PC-9 (cell line): ENCODE results near the gene LHX1. TPM values are rescaled to one million over a fixed set of nuclear protein-coding genes. Genes with fewer than 3 reads are reported as not detected.

Source experiments
- BruUV-seq: library from RNA; stranded (reverse); fragments of 400-500 nt; replicated peaks from 2 replicates; lab custom pipeline; 2021; lab: Mats Ljungman, UMichigan
- CTCF ChIA-PET: fragments of 300-600 bp; sonication (Branson Sonifier 250); formaldehyde crosslinking; loops from one replicate; lab custom pipeline; 2022; ENCODE audit warnings: antibody characterized with exemption; lab: Charles Lee
- POLR2A ChIA-PET: fragments of 300-600 bp; sonication (Branson Sonifier 250); formaldehyde crosslinking; loops from one replicate; lab custom pipeline; 2022; ENCODE audit warnings: antibody characterized with exemption; ENCODE audit not compliant: unreplicated experiment; lab: Charles Lee
- DNase-seq, 2 experiments: peaks; one replicate each; pipeline versions ENCODE4 v3.0.0 to v3.0.0-alpha.2; 2015 to 2022; ENCODE audit warnings: mixed read lengths in 1 of 2
- H2AFZ ChIP-seq: fragments of 200-600 bp; sonication (generic); 2 replicates; pipeline ENCODE4 v1.8.1; 2017; ENCODE audit warnings: antibody characterized with exemption
- H3F3A ChIP-seq: fragments of 200-600 bp; sonication (generic); 2 replicates; pipeline ENCODE4 v1.8.1; 2017; ENCODE audit warnings: antibody characterized with exemption, mild to moderate bottlenecking, low read depth; ENCODE audit not compliant: insufficient read depth
- H3K27ac ChIP-seq: fragments of 200-600 bp; sonication (generic); 2 replicates; pipeline ENCODE4 v1.6.1; 2016; ENCODE audit warnings: mixed run types
- H3K27me3 ChIP-seq: fragments of 200-600 bp; sonication (generic); 2 replicates; pipeline ENCODE4 v1.6.1; 2016; ENCODE audit warnings: low read depth, mixed run types; ENCODE audit not compliant: insufficient read depth
- H3K36me3 ChIP-seq: fragments of 200-600 bp; sonication (generic); 2 replicates; pipeline ENCODE4 v1.6.1; 2016; ENCODE audit warnings: low read depth, mixed run types
- H3K4me1 ChIP-seq: fragments of 200-600 bp; sonication (generic); replicated peaks from 2 replicates; pipeline ENCODE4 v1.6.1; 2016; ENCODE audit warnings: mixed run types; ENCODE audit not compliant: insufficient read depth
- H3K4me2 ChIP-seq: fragments of 200-600 bp; sonication (generic); 2 replicates; pipeline ENCODE4 v1.6.1; 2017; ENCODE audit warnings: mixed run types
- H3K4me3 ChIP-seq: fragments of 200-600 bp; sonication (generic); 2 replicates; pipeline ENCODE4 v1.6.1; 2016; ENCODE audit warnings: mixed run types
- H3K79me2 ChIP-seq: fragments of 200-600 bp; sonication (generic); 2 replicates; pipeline ENCODE4 v1.6.1; 2017; ENCODE audit warnings: low read depth, mixed run types
- H3K9me2 ChIP-seq: fragments of 200-600 bp; sonication (generic); 2 replicates; pipeline ENCODE4 v1.8.1; 2017; ENCODE audit warnings: mild to moderate bottlenecking; ENCODE audit not compliant: insufficient read depth
- H3K9me3 ChIP-seq: fragments of 200-600 bp; sonication (generic); 2 replicates; pipeline ENCODE4 v1.8.1; 2016; ENCODE audit warnings: low read depth; ENCODE audit not compliant: insufficient read depth
- H4K20me1 ChIP-seq: fragments of 200-600 bp; sonication (generic); 2 replicates; pipeline ENCODE4 v1.8.1; 2017; ENCODE audit not compliant: insufficient read depth
- CTCF ChIP-seq: fragments of 200-600 bp; sonication (generic); conservative IDR thresholded peaks from 2 replicates; pipeline ENCODE4 v1.6.1; 2017; ENCODE audit warnings: mixed run types, antibody characterized with exemption, mild to moderate bottlenecking, moderate library complexity
- EZH2 ChIP-seq: fragments of 200-600 bp; sonication (generic); IDR thresholded peaks from 2 replicates; pipeline ENCODE4 v1.8.0; 2017; ENCODE audit warnings: antibody characterized with exemption, low read depth
- intact Hi-C: fragments of 100-400 bp; cut with micrococcal nuclease; formaldehyde crosslinking; loops from one replicate; pipeline ENCODE4 v1.10.0; 2022; ENCODE audit not compliant: unreplicated experiment
- total RNA-seq: library from RNA; stranded (reverse); gene quantifications from 2 replicates; pipeline ENCODE4 v1.2.3, GENCODE V29; 2021

The LHX1 gene
- total RNA-seq, 1 experiment from 2014 or later: 12.3 TPM

GRCh38 chr17:36933512-36934143 lies 3.6 kb upstream of the LHX1 start:
- Histone ChIP-seq H3K9me2 (no peaks in the 10 kb centered on the region), H3F3A (no peaks in the 10 kb centered on the region), H3K4me2 (no peak overlapping the region), H3K4me3 (no peak overlapping the region), H2AFZ (no peak overlapping the region), H3K36me3 (0 out of 2 replicates have a peak, but pooled peaks cover 4% of the 10 kb centered on the region), H4K20me1 (no peaks in the 10 kb centered on the region), H3K4me1 (peaks cover 6% of the 10 kb centered on the region), H3K79me2 (peaks cover 60% of the 10 kb centered on the region), H3K27ac (no peak overlapping the region), H3K27me3 (no peaks in the 10 kb centered on the region), H3K9me3 (no peaks in the 10 kb centered on the region)
- ChIA-PET CTCF (no interaction called here), POLR2A (interaction anchor here (0.6 kb wide), 1 partner anchor 14 kb away, joined by 3 read pairs; no protein-coding TSS in a partner anchor)
- BruUV-seq: no TSS peak
- TF ChIP-seq CTCF (no peak), EZH2 (no peak)
- no peak for DNase-seq
- intact Hi-C loops: no loop called here

GRCh38 chr17:36934144-36934691 lies 3.1 kb upstream of the LHX1 start:
- Histone ChIP-seq H3K36me3 (0 out of 2 replicates have a peak, but pooled peaks cover 4% of the 10 kb centered on the region), H3K9me2 (no peaks in the 10 kb centered on the region), H4K20me1 (no peaks in the 10 kb centered on the region), H3K4me2 (no peak overlapping the region), H3K4me1 (peaks cover 7% of the 10 kb centered on the region), H2AFZ (no peak overlapping the region), H3K27me3 (no peaks in the 10 kb centered on the region), H3K9me3 (no peaks in the 10 kb centered on the region), H3K4me3 (no peak overlapping the region), H3K79me2 (peaks cover 65% of the 10 kb centered on the region), H3K27ac (no peak overlapping the region), H3F3A (no peaks in the 10 kb centered on the region)
- BruUV-seq: no TSS peak
- POLR2A ChIA-PET: interaction anchor here (0.6 kb wide), 1 partner anchor 14 kb away, joined by 3 read pairs; no protein-coding TSS in a partner anchor
- DNase-seq: no peak
- no peak for TF ChIP-seq EZH2
- no peak for TF ChIP-seq CTCF
- intact Hi-C loops: no loop called here
- CTCF ChIA-PET: no interaction called here

GRCh38 chr17:36934692-36935630 lies 2.3 kb upstream of the LHX1 start:
- H3K4me2 ChIP-seq: peak overlapping the region; percentile 93

More at GRCh38 chr17:36934692-36935630, 2.3 kb upstream of the LHX1 start:
- no peaks in the 10 kb centered on the region for H3K27me3 ChIP-seq
- TF ChIP-seq EZH2 (no peak), CTCF (no peak)
- H3K27ac ChIP-seq: peak overlapping the region; percentile 50
- ChIA-PET POLR2A (no interaction called here), CTCF (no interaction called here)
- H3K4me1 ChIP-seq: peaks cover 14% of the 10 kb centered on the region
- H3F3A ChIP-seq: no peaks in the 10 kb centered on the region
- DNase-seq: no peak
- H4K20me1 ChIP-seq: no peaks in the 10 kb centered on the region
- peaks cover 73% of the 10 kb centered on the region for H3K79me2 ChIP-seq
- H3K4me3 ChIP-seq: peak overlapping the region; percentile 82
- H3K36me3 ChIP-seq: 0 out of 2 replicates have a peak, but pooled peaks cover 4% of the 10 kb centered on the region
- H3K9me3 ChIP-seq: no peaks in the 10 kb centered on the region
- TSS peak; percentile 47 for BruUV-seq
- intact Hi-C loops: no loop called here
- H2AFZ ChIP-seq: peak overlapping the region; percentile 84
- H3K9me2 ChIP-seq: no peaks in the 10 kb centered on the region
